ENCODE measurements around the gene CRY1.
"Not testable (repeated sequence)": the region's sequence is repeated elsewhere in the genome, so short reads cannot be mapped to it uniquely, and the experiment has no call there.

Gene CRY1

GRCh38 chr12:106999446-106999845 is 93.9 kb downstream of the CRY1 start:
- DNase-seq = no peak

GRCh38 chr12:106997916-106998315 is 95.4 kb downstream of the CRY1 start:
- no peak for DNase-seq

- not testable (repeated sequence) for DNase-seq
Measured at GRCh38 chr12:106996102-106996501, 97.2 kb downstream of the CRY1 start.

GRCh38 chr12:106994579-106995220 is 98.6 kb downstream of the CRY1 start:
- DNase-seq = no peak

GRCh38 chr12:106987846-106988245 is 105.5 kb downstream of the CRY1 start:
- DNase-seq = no peak

GRCh38 chr12:106986625-106987389 is 106.5 kb downstream of the CRY1 start, which contains the start of gene MTERF2:
Gene MTERF2, minus strand, starts transcription at chr12:106987146. Its CDS starts 8,432 bp downstream, at chr12:106978714.
- peak; percentile 66 to 74 for DNase-seq

- DNase-seq = no peak
Measured at GRCh38 chr12:106986135-106986534, 107.2 kb downstream of the CRY1 start.

GRCh38 chr12:106985479-106985878 is 107.9 kb downstream of the CRY1 start:
- no peak for DNase-seq

- DNase-seq = peak in 1 of 2 experiments; percentile 9
Measured at GRCh38 chr12:106984588-106985137, 108.7 kb downstream of the CRY1 start.

GRCh38 chr12:106982229-106982628 is 111.1 kb downstream of the CRY1 start:
- DNase-seq = no peak

- DNase-seq = no peak
Measured at GRCh38 chr12:106981788-106982187, 111.6 kb downstream of the CRY1 start.

- no peak for DNase-seq
Measured at GRCh38 chr12:106980944-106981343, 112.4 kb downstream of the CRY1 start.

- DNase-seq = no peak
Measured at GRCh38 chr12:106978035-106978800, 115.1 kb downstream of the CRY1 start.

GRCh38 chr12:106976668-106977067 is 116.7 kb downstream of the CRY1 start:
- DNase-seq = no peak

GRCh38 chr12:106975993-106976658 is 117.2 kb downstream of the CRY1 start:
- no peak for DNase-seq

GRCh38 chr12:106975098-106975497 is 118.3 kb downstream of the CRY1 start:
- no peak for DNase-seq

- no peak for DNase-seq
Measured at GRCh38 chr12:106974511-106974910, 118.8 kb downstream of the CRY1 start.

- no peak for DNase-seq
Measured at GRCh38 chr12:106973545-106973944, 119.8 kb downstream of the CRY1 start.

GRCh38 chr12:106971065-106971464 is 122.3 kb downstream of the CRY1 start:
- DNase-seq = no peak

GRCh38 chr12:106964526-106964925 is 128.8 kb downstream of the CRY1 start:
- no peak for DNase-seq

GRCh38 chr12:106962286-106962685 is 131.1 kb downstream of the CRY1 start:
- DNase-seq = no peak

GRCh38 chr12:106960443-106960842 is 132.9 kb downstream of the CRY1 start:
- DNase-seq = no peak

GRCh38 chr12:106957583-106957982 is 135.8 kb downstream of the CRY1 start:
- DNase-seq = no peak

Data from activated CD4-positive, alpha-beta T cell treated with anti-CD3 and anti-CD28 coated beads, Interleukin-2, amount 50 U/mL, for 4 hours (primary cell).